Left lung (tissue), 10 donors: ENCODE data around the gene HBA1. TPM values are rescaled to one million over a fixed set of nuclear protein-coding genes. Genes with fewer than 3 reads are reported as not detected.
"Not testable (repeated sequence)": the region's sequence is repeated elsewhere in the genome, so short reads cannot be mapped to it uniquely, and the experiment has no call there.

Experiments used
- ATAC-seq: fragments of 200-7000 bp; cut with Tn5 transposase; one replicate; pipeline ENCODE4 v1.9.1; 2020; ENCODE audit warnings: moderate library complexity
- DNase-seq, 4 donors: peaks; one replicate each; pipeline ENCODE4 v3.0.0-alpha.2; 2013 to 2020
- H3K27ac ChIP-seq, 2 donors: fragments of 200-600 bp; sonication (generic) in 1 of 2; one replicate each; pipeline versions ENCODE4 v1.5.0 to v1.8.0; 2020 to 2021
- H3K27me3 ChIP-seq, 2 donors: fragments of 200-600 bp; sonication (generic) in 1 of 2; one replicate each; pipeline versions ENCODE4 v1.5.0 to v1.8.0; 2020 to 2021
- H3K36me3 ChIP-seq, 2 donors: fragments of 200-600 bp; sonication (generic) in 1 of 2; one replicate each; pipeline versions ENCODE4 v1.5.0 to v1.8.0; 2020 to 2021
- H3K4me1 ChIP-seq, 2 donors: fragments of 200-600 bp; one replicate each; pipeline ENCODE4 v1.8.0; 2021
- H3K4me3 ChIP-seq, 2 donors: fragments of 200-600 bp; sonication (generic) in 1 of 2; one replicate each; pipeline versions ENCODE4 v1.5.0 to v1.8.0; 2020 to 2021; ENCODE audit warnings: mild to moderate bottlenecking in 1 of 2
- H3K9me3 ChIP-seq, 2 donors: fragments of 200-600 bp; sonication (generic) in 1 of 2; one replicate each; pipeline versions ENCODE4 v1.5.0 to v1.8.0; 2020 to 2021
- intact Hi-C, 2 donors: fragments of 100-400 bp; cut with DNase I; formaldehyde crosslinking; loops; one replicate each; pipeline versions ENCODE4 v1.11.2 to v1.14.2; 2022
- polyA plus RNA-seq, 6 donors: library from polyadenylated mRNA; unstranded; fragments of 120-200 nt; gene quantifications; one replicate each; pipeline ENCODE4 v1.2.1, GENCODE V29; 2013; ENCODE audit not compliant: insufficient read length in 6 of 6
- total RNA-seq, 2 donors: library from RNA; stranded (reverse); fragmentation: NEBNext Ultra II Directional; extraction: Animal tissue kit (Norgen Biotek cat#: 25700); gene quantifications; one replicate each; pipeline ENCODE4 v1.2.1, GENCODE V29; 2021
- TF ChIP-seq, protein P1 (sequence below), 2 donors: fragments of 200-600 bp; sonication (generic) in 1 of 2; IDR thresholded peaks; one replicate each; pipeline versions ENCODE4 v1.5.0 to v1.8.0; 2021; ENCODE audit warnings: antibody characterized with exemption in 2 of 2
- donor health status: DM: no; HTN: yes; CAD: no.
- donor health status: DM: no; HTN: no; CAD: no.

The HBA1 gene
- total and polyA plus RNA-seq, 8 donors = 159 to 3,734 (median 947) TPM

DNA sequence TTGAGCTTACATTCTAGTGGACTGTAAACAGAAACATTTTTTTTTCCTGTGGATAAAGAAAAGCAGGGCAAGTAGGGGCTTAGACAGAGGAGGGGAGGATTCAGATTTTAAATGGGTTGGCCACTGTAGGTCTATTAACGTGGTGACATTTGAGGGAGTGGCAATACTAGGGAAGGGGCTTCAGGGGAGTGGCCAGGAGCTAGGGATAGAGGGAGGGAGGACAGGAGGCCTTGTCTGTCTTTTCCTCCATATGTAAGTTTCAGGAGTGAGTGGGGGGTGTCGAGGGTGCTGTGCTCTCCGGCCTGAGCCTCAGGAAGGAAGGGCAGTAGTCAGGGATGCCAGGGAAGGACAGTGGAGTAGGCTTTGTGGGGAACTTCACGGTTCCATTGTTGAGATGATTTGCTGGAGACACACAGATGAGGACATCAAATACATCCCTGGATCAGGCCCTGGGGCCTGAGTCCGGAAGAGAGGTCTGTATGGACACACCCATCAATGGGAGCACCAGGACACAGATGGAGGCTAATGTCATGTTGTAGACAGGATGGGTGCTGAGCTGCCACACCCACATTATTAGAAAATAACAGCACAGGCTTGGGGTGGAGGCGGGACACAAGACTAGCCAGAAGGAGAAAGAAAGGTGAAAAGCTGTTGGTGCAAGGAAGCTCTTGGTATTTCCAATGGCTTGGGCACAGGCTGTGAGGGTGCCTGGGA, 17.2 kb upstream of the HBA1 start:
- Histone ChIP-seq H3K27me3 (peaks cover 11 to 68% of the 10 kb centered on the region in 2 donors), H3K36me3 (no peaks in the 10 kb centered on the region)
- intact Hi-C loops = no loop called here

DNA sequence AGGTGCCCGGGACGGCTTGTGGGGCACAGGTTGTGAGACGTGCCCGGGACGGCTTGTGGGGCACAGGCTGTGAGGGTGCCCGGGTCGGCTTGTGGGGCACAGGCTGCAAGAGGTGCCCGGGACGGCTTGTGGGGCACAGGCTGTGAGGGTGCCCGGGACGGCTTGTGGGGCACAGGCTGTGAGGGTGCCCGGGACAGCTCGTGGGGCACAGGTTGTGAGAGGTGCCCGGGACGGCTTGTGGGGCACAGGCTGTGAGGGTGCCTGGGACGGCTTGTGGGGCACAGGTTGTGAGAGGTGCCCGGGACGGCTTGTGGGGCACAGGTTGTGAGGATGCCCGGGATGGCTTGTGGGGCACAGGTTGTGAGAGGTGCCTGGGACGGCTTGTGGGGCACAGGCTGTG, 16.2 kb upstream of the HBA1 start:
- H3K4me1 ChIP-seq, DNase-seq, intact Hi-C loops, H3K27ac ChIP-seq, ATAC-seq, H3K36me3 ChIP-seq, H3K4me3 ChIP-seq, H3K9me3 ChIP-seq: not testable (repeated sequence)
- peaks cover 9 to 63% of the 10 kb centered on the region in 2 donors for H3K27me3 ChIP-seq

More for the DNA sequence above, 17.2 kb upstream of the HBA1 start:
- H3K9me3 ChIP-seq = no peaks in the 10 kb centered on the region
- H3K4me3 ChIP-seq = no peak overlapping the region
- TF ChIP-seq, protein P1, sequence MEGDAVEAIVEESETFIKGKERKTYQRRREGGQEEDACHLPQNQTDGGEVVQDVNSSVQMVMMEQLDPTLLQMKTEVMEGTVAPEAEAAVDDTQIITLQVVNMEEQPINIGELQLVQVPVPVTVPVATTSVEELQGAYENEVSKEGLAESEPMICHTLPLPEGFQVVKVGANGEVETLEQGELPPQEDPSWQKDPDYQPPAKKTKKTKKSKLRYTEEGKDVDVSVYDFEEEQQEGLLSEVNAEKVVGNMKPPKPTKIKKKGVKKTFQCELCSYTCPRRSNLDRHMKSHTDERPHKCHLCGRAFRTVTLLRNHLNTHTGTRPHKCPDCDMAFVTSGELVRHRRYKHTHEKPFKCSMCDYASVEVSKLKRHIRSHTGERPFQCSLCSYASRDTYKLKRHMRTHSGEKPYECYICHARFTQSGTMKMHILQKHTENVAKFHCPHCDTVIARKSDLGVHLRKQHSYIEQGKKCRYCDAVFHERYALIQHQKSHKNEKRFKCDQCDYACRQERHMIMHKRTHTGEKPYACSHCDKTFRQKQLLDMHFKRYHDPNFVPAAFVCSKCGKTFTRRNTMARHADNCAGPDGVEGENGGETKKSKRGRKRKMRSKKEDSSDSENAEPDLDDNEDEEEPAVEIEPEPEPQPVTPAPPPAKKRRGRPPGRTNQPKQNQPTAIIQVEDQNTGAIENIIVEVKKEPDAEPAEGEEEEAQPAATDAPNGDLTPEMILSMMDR (IDR thresholded peaks at IDR 0.05) = no peak
- peaks cover 8 to 10% of the 10 kb centered on the region in 2 donors for H3K4me1 ChIP-seq
- no peak overlapping the region for H3K27ac ChIP-seq
- ATAC-seq = no peak
- no peak for DNase-seq

DNA sequence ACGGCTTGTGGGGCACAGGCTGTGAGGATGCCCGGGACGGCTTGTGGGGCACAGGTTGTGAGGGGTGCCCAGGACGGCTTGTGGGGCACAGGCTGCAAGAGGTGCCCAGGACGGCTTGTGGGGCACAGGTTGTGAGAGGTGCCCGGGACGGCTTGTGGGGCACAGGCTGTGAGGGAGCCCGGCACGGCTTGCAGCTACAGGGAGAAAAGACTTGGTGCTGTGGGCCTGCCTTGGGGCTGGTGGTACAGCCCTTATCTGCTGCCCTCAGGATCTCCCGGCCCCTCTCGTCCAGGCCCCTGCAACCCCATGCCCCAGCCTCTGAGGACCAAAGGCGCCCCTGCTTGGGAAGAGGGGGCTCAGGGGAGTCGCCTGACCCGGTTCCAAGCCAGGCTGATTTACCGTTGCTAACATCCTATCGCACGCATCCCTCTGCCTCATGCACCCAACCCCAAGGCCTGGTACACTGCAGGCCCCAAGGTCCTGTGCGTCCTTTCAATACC, 15.7 kb upstream of the HBA1 start:
- peaks cover 14 to 63% of the 10 kb centered on the region in 2 donors for H3K27me3 ChIP-seq
- no peak overlapping the region for H3K27ac ChIP-seq
- no peak overlapping the region for H3K4me3 ChIP-seq
- no peak for ATAC-seq
- no peak for DNase-seq
- H3K36me3 ChIP-seq = no peaks in the 10 kb centered on the region
- intact Hi-C loops = no loop called here
- peaks cover 7 to 8% of the 10 kb centered on the region in 2 donors for H3K4me1 ChIP-seq
- H3K9me3 ChIP-seq = no peaks in the 10 kb centered on the region
- TF ChIP-seq, protein P1 (IDR thresholded peaks at IDR 0.05) = no peak

DNA sequence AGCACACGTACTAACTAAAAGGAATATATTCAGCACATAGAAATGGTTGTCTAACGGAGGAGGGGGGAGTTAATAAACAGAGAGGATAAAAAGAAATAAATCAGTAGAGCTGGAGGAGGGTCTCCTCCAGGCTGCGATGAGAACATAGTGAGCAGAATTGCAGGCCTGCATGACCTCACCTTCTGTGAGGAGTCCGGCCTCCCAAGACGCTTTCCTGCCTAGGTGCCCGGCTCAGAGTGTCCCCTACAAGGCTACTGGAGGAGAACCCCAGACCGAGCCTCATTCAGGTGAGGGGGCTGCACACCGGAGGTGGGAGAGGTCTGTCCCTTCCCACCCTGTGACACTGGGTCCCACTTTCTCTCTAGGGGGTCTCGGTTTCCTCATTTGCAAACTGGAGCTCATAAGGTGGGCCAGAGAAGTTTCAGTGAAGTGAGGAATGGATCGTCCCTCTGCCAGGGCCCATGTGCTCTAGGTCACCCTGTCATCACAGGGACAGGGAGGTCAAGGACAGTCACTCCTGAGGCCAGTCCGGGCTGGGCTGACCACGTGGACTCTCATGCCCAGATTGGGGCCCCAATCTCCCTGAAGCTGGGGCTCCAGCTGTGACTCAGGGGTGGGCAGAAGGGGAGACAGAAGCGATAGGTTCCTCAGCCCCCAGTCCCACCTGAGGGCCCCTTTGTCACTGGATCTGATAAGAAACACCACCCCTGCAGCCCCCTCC, 14.0 kb upstream of the HBA1 start:
- TF ChIP-seq, protein P1 (IDR thresholded peaks at IDR 0.05) = no peak
- Histone ChIP-seq H3K27ac (no peak overlapping the region), H3K27me3 (peaks cover 25 to 63% of the 10 kb centered on the region in 2 donors), H3K4me3 (no peak overlapping the region), H3K4me1 (peaks cover 10 to 21% of the 10 kb centered on the region in 2 donors), H3K9me3 (no peaks in the 10 kb centered on the region), H3K36me3 (no peaks in the 10 kb centered on the region)
- ATAC-seq = no peak
- DNase-seq = no peak
- intact Hi-C loops = no loop called here

DNA sequence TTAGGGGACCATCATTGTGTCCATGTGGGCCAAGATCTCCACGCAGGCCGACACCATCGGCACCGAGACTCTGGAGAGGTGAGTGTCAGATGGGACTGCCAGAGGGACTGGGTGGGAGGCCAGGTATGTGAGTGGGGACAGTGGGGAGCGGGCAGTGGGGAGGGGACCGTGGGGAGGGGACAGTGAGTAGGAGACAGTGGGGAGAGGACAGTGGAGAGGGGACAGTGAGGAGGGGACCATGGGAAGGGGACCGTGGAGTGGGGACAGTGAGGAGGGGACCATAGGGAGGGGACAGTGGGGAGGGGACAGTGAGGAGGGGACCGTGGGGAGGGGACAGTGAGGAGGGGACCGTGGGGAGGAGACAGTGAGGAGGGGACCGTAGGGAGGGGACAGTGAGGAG, 13.3 kb upstream of the HBA1 start:
- H3K9me3 ChIP-seq, H3K27ac ChIP-seq, ATAC-seq, DNase-seq, H3K36me3 ChIP-seq, H3K4me3 ChIP-seq, intact Hi-C loops: not testable (repeated sequence)
- Histone ChIP-seq H3K27me3 (peaks cover 32 to 63% of the 10 kb centered on the region in 2 donors), H3K4me1 (peaks cover 10 to 21% of the 10 kb centered on the region in 2 donors)

DNA sequence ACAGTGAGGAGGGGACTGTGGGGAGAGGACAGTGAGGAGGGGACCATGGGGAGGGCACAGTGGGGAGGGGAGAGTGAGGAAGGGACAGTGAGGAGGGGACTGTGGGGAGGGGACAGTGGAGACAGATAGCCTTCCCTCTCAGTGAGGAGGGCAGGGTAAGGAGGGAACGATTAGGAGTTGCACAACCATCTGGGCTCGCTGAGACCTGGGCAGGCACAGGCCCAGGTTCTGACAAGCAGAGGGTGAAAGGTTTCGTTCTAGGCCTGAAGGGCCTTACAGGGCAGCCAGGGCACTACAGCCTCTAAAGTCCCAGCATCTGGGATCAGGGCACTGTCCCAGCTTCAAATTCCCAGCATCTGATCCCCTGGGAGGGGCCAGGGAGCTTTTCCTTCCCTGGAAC, 12.8 kb upstream of the HBA1 start:
- H3K9me3 ChIP-seq, H3K4me3 ChIP-seq, H3K27ac ChIP-seq, H3K36me3 ChIP-seq, intact Hi-C loops, DNase-seq: not testable (repeated sequence)
- peaks cover 10 to 21% of the 10 kb centered on the region in 2 donors for H3K4me1 ChIP-seq
- peak; percentile 49 for ATAC-seq
- H3K27me3 ChIP-seq = peaks cover 36 to 64% of the 10 kb centered on the region in 2 donors

DNA sequence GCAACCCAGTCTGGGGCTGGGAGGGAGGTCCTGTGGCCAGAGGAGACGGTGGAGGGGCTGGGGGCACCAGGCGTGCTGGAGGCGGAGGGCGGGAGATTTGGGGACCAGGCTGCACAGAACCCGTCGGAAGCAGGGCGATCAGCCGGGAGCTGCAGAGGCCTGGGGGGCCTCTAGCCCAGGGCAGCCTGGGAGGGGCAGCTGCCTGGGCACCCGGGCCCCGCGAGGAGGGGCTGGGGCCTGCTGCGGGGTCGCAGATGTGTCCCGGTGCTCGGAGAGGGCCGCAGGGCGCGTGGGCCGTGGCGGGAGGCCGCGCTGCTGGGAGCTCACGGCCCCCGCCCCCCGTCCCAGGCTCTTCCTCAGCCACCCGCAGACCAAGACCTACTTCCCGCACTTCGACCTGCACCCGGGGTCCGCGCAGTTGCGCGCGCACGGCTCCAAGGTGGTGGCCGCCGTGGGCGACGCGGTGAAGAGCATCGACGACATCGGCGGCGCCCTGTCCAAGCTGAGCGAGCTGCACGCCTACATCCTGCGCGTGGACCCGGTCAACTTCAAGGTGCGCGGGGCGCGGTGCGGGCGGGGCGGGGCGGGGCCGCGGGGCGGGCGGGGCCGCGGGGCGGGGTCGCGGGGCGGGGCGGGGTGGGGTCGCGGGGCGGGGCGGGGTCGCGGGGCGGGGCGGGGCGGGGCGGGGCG, 12.2 kb upstream of the HBA1 start:
- H3K4me3 ChIP-seq, ATAC-seq, H3K9me3 ChIP-seq, DNase-seq, intact Hi-C loops, H3K27ac ChIP-seq, H3K36me3 ChIP-seq: not testable (repeated sequence)
- Histone ChIP-seq H3K27me3 (peaks cover 36 to 69% of the 10 kb centered on the region in 2 donors), H3K4me1 (peaks cover 10 to 21% of the 10 kb centered on the region in 2 donors)
